Measurements from ENCODE around the gene KIF5C.

KIF5C gene

GRCh38 chr2:149068996-149069888, 194.2 kb downstream of the KIF5C start:
- peak in 1 of 2 donors; percentile 2 for DNase-seq (ENCODE audit: low read depth in 2 of 2, low spot score in 1 of 2)

GRCh38 chr2:149070681-149071320, 195.8 kb downstream of the KIF5C start:
- DNase-seq (ENCODE audit: low read depth in 2 of 2, low spot score in 1 of 2), result no peak

- DNase-seq (ENCODE audit: low read depth in 2 of 2, low spot score in 1 of 2), result no peak
Observed at GRCh38 chr2:149075105-149075504, 200.1 kb downstream of the KIF5C start.

GRCh38 chr2:149075853-149076252, 200.8 kb downstream of the KIF5C start:
- DNase-seq (ENCODE audit: low read depth in 2 of 2, low spot score in 1 of 2), result no peak
